CD4-positive, CD25-positive, alpha-beta regulatory T cell (primary cell): Measurements from ENCODE around the gene C1S. TPM values are rescaled to one million over a fixed set of nuclear protein-coding genes. Genes with fewer than 3 reads are reported as not detected.
"Not testable (repeated sequence)": the region's sequence is repeated elsewhere in the genome, so short reads cannot be mapped to it uniquely, and the experiment has no call there.

Experiments
- ATAC-seq, 2 donors: fragments of 150-1000 bp; cut with Tn5 transposase; one replicate each; pipeline ENCODE4 v1.10.0; 2021; ENCODE audit warnings: low read depth in 2 of 2, moderate number of reproducible peaks in 2 of 2, moderate library complexity in 1 of 2
- DNase-seq, 3 donors: peaks; one replicate each; pipeline versions ENCODE4 v3.0.0 to v3.0.0-alpha.2; 2012 to 2022; ENCODE audit warnings: mixed read lengths in 1 of 3
- H3K27ac ChIP-seq: one replicate; pipeline ENCODE4 v1.7.0; 2013; ENCODE audit warnings: mild to moderate bottlenecking, low read length; ENCODE audit not compliant: insufficient read depth, poor library complexity, severe bottlenecking
- H3K27me3 ChIP-seq: one replicate; pipeline ENCODE4 v1.7.0; 2013; ENCODE audit warnings: low read length; ENCODE audit not compliant: control insufficient read depth, insufficient read depth
- H3K36me3 ChIP-seq: one replicate; pipeline ENCODE4 v1.7.0; 2013; ENCODE audit warnings: mild to moderate bottlenecking, low read length, moderate library complexity; ENCODE audit not compliant: control insufficient read depth, insufficient read depth
- H3K4me1 ChIP-seq: 2 replicates; pipeline ENCODE4 v1.7.0; 2013; ENCODE audit warnings: mild to moderate bottlenecking, low read length; ENCODE audit not compliant: insufficient read depth, control insufficient read depth, poor library complexity, severe bottlenecking
- H3K4me3 ChIP-seq: one replicate; pipeline ENCODE4 v1.7.0; 2013; ENCODE audit warnings: low read depth, mild to moderate bottlenecking, low read length, moderate library complexity
- H3K9me3 ChIP-seq, 2 experiments: 1 replicate in 1 of 2; 2 replicates in 1 of 2; pipeline ENCODE4 v1.7.0; 2013; ENCODE audit warnings: low read length in 2 of 2, mild to moderate bottlenecking in 1 of 2, moderate library complexity in 1 of 2; ENCODE audit not compliant: control insufficient read depth in 2 of 2
- H3K27ac Mint-ChIP-seq, 3 donors: one replicate each; pipeline ENCODE4 v1.8.0; 2020 to 2022; ENCODE audit warnings: mild to moderate bottlenecking in 3 of 3, mixed read lengths in 3 of 3, moderate library complexity in 2 of 3
- H3K27me3 Mint-ChIP-seq: one replicate; pipeline ENCODE4 v1.8.0; 2022; ENCODE audit warnings: mild to moderate bottlenecking, mixed read lengths
- H3K36me3 Mint-ChIP-seq: one replicate; pipeline ENCODE4 v1.8.0; 2020; ENCODE audit warnings: mixed read lengths
- H3K4me1 Mint-ChIP-seq, 4 donors: one replicate each; pipeline ENCODE4 v1.8.0; 2020 to 2022; ENCODE audit warnings: mixed read lengths in 4 of 4, mild to moderate bottlenecking in 1 of 4
- H3K4me3 Mint-ChIP-seq, 4 donors: one replicate each; pipeline ENCODE4 v1.8.0; 2020 to 2022; ENCODE audit warnings: mild to moderate bottlenecking in 4 of 4, mixed read lengths in 4 of 4, moderate library complexity in 3 of 4
- H3K9me3 Mint-ChIP-seq, 7 donors: one replicate each; pipeline ENCODE4 v1.8.0; 2020 to 2022; ENCODE audit warnings: mixed read lengths in 7 of 7, mild to moderate bottlenecking in 3 of 7, moderate library complexity in 2 of 7
- polyA plus RNA-seq, 4 donors: library from polyadenylated mRNA; unstranded; fragments of 300-500 nt; fragmentation: Illumina TruSeq; gene quantifications; one replicate each; pipeline ENCODE4 v1.2.3, GENCODE V29; 2021
- total RNA-seq: library from RNA; stranded (reverse); gene quantifications from one replicate; pipeline ENCODE4 v1.2.3, GENCODE V29; 2022

The C1S gene
- total and polyA plus RNA-seq, 5 donors from 2014 or later, result 5.7 TPM; not detected in 4

DNA sequence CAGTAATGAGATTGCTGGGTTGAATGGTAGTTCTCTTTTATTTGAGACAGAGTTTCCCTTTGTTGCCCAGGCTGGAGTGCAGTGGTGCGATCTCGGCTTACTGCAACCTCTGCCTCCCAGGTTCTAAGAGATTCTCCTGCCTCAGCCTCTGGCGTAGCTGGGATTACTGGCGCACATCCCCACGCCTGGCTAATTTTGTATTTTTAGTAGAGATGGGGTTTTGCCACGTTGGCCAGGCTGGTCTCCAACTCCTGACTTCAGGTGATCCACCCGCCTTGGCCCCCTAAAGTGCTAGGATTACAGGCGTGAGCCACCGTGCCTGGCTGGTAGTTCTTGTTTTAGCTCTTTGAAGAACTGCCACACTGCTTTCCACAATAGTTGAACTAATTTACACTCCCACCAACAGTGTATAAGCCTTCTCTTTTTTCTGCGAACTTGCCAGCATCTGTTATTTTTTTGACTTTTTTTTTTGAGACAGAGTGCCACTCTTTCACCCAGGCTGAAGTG is 11.0 kb upstream of the C1S start:
- ATAC-seq, H3K27ac ChIP-seq, H3K9me3 ChIP-seq, DNase-seq, H3K4me3 ChIP-seq, H3K27ac Mint-ChIP-seq, H3K4me3 Mint-ChIP-seq, H3K36me3 ChIP-seq, H3K36me3 Mint-ChIP-seq, H3K4me1 ChIP-seq, H3K9me3 Mint-ChIP-seq, H3K27me3 ChIP-seq: not testable (repeated sequence)
- peaks cover 0 to 11% (median 3%) of the 10 kb centered on the region in 4 donors for H3K4me1 Mint-ChIP-seq
- peaks cover 24% of the 10 kb centered on the region for H3K27me3 Mint-ChIP-seq

DNA sequence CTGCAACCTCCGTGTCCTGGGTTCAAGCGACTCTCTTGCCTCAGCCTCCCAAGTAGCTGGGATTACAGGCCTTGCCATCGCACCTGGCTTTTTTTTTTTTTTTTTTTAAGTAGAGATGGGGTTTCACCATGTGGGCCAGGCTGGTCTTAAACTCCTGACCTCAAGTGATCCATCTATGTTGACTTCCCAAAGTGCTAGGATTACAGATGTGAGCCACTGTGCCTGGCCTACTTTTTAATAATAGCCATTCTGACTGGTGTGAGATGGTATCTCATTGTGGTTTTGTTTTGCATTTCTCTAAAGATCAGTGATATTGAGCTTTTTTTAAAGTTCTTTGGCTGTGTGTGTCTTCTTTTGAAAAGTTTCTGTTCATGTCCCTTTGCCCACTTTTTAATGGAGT is 10.5 kb upstream of the C1S start:
- H3K36me3 ChIP-seq, DNase-seq, H3K9me3 ChIP-seq, H3K27me3 ChIP-seq, H3K4me1 ChIP-seq, H3K36me3 Mint-ChIP-seq, H3K9me3 Mint-ChIP-seq, ATAC-seq, H3K4me3 Mint-ChIP-seq, H3K4me3 ChIP-seq, H3K27ac ChIP-seq: not testable (repeated sequence)
- Mint-ChIP-seq H3K27me3 (peaks cover 29% of the 10 kb centered on the region), H3K27ac (peak overlapping the region in 1 of 3 donors; percentile 22), H3K4me1 (peaks cover 0 to 11% (median 3%) of the 10 kb centered on the region in 4 donors)

DNA sequence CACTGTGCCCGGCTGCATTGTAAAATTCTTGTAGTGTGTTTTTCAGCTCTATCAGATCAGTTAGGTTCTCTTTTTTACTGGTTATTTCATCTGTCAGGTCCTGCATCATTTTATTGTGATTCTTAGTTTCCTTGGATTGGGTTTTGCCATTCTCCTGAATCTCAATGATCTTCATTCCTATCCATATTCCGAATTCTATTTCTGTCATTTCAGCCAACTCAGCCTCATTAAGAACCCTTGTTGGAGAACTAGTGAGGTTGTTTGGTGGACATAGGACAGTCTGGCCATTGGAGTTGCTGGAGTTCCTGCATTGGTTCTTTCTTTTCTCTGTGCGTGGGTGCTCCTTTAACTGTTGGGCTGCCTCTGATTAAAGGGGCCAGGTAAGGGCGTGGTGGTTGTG is 5.6 kb upstream of the C1S start:
- no peaks in the 10 kb centered on the region for H3K9me3 ChIP-seq
- ATAC-seq, result no peak
- H3K4me1 ChIP-seq, result no peaks in the 10 kb centered on the region
- H3K4me1 Mint-ChIP-seq, result peaks cover 0 to 3% (median 0%) of the 10 kb centered on the region in 4 donors
- peaks cover 0 to 2% (median 0%) of the 10 kb centered on the region in 7 donors for H3K9me3 Mint-ChIP-seq
- DNase-seq, result no peak
- H3K36me3 Mint-ChIP-seq, result no peaks in the 10 kb centered on the region
- H3K27ac Mint-ChIP-seq, result no peak overlapping the region
- no peaks in the 10 kb centered on the region for H3K36me3 ChIP-seq
- no peak overlapping the region for H3K27ac ChIP-seq
- no peak overlapping the region for H3K4me3 Mint-ChIP-seq
- no peak overlapping the region for H3K4me3 ChIP-seq
- H3K27me3 ChIP-seq, result peaks cover 17% of the 10 kb centered on the region
- peaks cover 54% of the 10 kb centered on the region for H3K27me3 Mint-ChIP-seq

DNA sequence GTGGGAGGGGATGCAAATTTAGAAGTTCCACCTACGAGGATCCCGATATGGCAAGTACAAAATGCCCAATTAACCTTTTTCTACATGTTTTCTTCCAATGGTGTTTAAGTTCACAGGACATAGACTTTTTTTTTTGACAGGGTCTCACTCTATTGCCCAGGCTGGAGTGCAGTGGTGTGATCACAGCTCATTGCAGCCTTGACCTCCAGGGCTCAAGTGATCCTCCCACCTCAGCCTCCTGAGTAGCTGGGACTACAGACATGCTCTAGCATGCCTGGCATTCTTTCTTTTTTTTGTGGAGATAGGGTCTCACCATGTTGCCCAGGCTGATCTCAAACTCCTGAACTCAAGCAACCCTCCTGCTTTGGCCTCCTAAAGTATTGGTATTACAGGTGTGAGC is 4.8 kb upstream of the C1S start:
- H3K27ac Mint-ChIP-seq, H3K4me3 Mint-ChIP-seq, DNase-seq, H3K36me3 ChIP-seq, ATAC-seq, H3K36me3 Mint-ChIP-seq, H3K9me3 ChIP-seq, H3K4me1 ChIP-seq, H3K4me3 ChIP-seq, H3K4me1 Mint-ChIP-seq, H3K9me3 Mint-ChIP-seq, H3K27ac ChIP-seq: not testable (repeated sequence)
- peaks cover 60% of the 10 kb centered on the region for H3K27me3 Mint-ChIP-seq
- peaks cover 17% of the 10 kb centered on the region for H3K27me3 ChIP-seq

DNA sequence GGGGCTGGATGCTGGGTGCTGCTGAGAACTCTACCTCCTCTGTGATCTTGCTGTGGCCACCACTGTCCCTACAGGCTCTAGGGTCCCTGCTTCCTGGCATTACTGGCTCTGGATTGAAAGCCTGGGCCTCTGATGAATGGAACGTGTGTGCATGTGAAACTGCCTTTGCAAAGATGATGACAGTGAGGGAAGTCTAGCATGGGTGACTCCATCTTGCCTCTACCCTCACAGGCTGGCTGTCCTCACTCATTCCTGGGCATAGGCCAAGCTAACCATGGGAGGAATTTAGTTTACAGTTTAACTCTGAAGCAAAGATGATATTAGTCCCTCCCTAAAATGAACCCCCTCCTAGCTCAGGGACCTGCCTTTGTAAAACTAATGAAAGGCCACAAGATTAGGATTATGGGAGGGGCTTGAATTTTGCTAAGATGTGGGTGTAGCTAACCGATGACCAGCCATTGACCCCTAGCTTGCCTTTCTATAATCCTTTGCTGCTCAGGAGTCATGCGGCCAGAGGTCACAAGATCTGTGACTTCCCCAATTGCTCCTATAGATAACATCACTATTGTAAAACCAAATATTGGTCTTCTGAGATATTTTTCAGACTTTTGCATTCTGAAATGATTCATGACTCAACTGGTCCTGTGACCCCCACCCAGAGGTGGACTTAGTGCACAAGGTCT is 2.2 kb upstream of the C1S start:
- Mint-ChIP-seq H3K27me3 (peaks cover 52% of the 10 kb centered on the region), H3K36me3 (peaks cover 3% of the 10 kb centered on the region)

DNA sequence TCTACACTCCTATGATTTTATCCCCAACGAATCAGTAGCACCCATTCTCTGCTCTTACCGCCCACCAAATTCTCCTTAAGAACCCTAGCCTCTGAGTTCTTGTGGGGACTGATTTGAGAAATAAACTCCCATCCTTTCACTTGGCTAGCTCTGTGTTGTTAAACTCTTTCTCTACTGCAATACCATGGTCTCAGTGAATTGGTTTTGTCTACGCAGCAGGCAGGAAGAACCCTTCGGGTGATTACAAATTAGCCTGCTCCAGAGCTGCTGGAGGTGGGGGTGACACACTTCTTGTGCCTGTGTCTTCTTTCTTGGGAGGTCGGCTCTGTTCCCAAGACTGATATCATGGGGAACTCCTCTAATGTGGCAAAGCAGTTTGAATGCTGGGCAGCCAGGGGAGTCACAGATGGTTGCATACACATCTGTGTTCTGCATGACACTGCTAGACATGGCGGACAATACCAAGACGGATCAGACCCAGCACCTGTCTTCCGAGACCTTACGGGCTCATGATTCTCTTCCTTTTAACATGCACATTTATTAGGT is 1.6 kb upstream of the C1S start:
- Histone ChIP-seq H3K9me3 (no peaks in the 10 kb centered on the region), H3K36me3 (no peaks in the 10 kb centered on the region), H3K4me1 (no peaks in the 10 kb centered on the region), H3K4me3 (no peak overlapping the region), H3K27ac (no peak overlapping the region), H3K27me3 (peaks cover 13% of the 10 kb centered on the region)
- peaks cover 0 to 2% (median 0%) of the 10 kb centered on the region in 7 donors for H3K9me3 Mint-ChIP-seq
- no peak overlapping the region for H3K27ac Mint-ChIP-seq
- H3K4me1 Mint-ChIP-seq, result peaks cover 0 to 3% (median 0%) of the 10 kb centered on the region in 4 donors
- H3K36me3 Mint-ChIP-seq, result peaks cover 3% of the 10 kb centered on the region
- DNase-seq (no peak), ATAC-seq (no peak)
- peaks cover 49% of the 10 kb centered on the region for H3K27me3 Mint-ChIP-seq
- no peak overlapping the region for H3K4me3 Mint-ChIP-seq

More for the DNA sequence above, 2.2 kb upstream of the C1S start:
- Histone ChIP-seq H3K4me1 (no peaks in the 10 kb centered on the region), H3K9me3 (no peaks in the 10 kb centered on the region), H3K27ac (no peak overlapping the region), H3K27me3 (peaks cover 15% of the 10 kb centered on the region), H3K4me3 (no peak overlapping the region), H3K36me3 (no peaks in the 10 kb centered on the region)
- DNase-seq (no peak), ATAC-seq (no peak)
- peaks cover 0 to 3% (median 0%) of the 10 kb centered on the region in 4 donors for H3K4me1 Mint-ChIP-seq
- H3K27ac Mint-ChIP-seq, result no peak overlapping the region
- peaks cover 0 to 2% (median 0%) of the 10 kb centered on the region in 7 donors for H3K9me3 Mint-ChIP-seq
- no peak overlapping the region for H3K4me3 Mint-ChIP-seq

DNA sequence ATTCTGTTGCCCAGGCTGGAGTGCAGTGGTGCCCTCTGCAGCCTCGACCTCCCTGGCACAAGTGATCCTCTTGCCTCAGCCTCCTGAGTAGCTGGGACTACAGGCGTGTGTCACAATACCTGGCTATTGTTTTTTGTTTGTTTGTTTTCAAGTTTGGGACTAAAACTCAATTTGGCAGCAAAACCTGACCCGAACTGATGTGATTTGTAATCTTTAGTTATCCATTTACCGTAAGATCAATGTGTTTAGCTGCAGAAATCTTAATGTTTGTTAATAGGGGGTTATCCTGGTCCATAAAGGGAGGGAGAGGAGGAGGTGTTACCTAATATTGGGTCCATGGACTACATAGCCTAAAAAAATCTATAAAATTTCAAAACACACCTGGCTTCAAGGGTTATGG is 738 bp upstream of the C1S start:
- H3K27me3 Mint-ChIP-seq, result peaks cover 46% of the 10 kb centered on the region

DNA sequence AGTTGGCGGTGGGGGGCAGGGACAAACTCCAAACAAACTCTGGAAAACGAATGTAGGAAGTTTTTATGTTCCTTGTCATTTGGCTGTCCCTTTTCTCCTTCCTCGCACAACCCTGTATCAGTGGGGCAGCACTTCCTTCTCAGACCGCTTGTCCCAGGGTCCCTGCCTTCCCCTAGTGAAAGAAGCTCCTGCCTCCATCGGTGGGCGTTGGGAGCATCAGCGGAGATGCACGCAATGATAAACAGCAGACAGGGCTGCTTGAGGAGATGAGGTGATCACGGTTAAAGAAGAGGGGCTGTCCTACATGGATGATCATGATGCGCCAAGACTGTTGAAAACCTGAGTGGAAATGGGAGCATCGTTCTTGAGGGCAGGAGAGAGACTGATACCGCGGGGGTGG is 620 bp downstream of the C1S start:
- Mint-ChIP-seq H3K36me3 (peaks cover 3% of the 10 kb centered on the region), H3K27me3 (peaks cover 36% of the 10 kb centered on the region), H3K27ac (peak overlapping the region in 1 of 3 donors; percentile 37), H3K4me3 (no peak overlapping the region), H3K9me3 (peaks cover 0 to 2% (median 0%) of the 10 kb centered on the region in 7 donors), H3K4me1 (no peaks in the 10 kb centered on the region)
- H3K4me3 ChIP-seq, result no peak overlapping the region
- DNase-seq (no peak), ATAC-seq (no peak)
- no peaks in the 10 kb centered on the region for H3K9me3 ChIP-seq
- H3K27me3 ChIP-seq, result peaks cover 13% of the 10 kb centered on the region
- H3K4me1 ChIP-seq, result no peaks in the 10 kb centered on the region
- H3K36me3 ChIP-seq, result no peaks in the 10 kb centered on the region
- H3K27ac ChIP-seq, result no peak overlapping the region

More for the DNA sequence above, 738 bp upstream of the C1S start:
- H3K4me1 Mint-ChIP-seq, result no peaks in the 10 kb centered on the region
- Histone ChIP-seq H3K27ac (no peak overlapping the region), H3K4me3 (no peak overlapping the region), H3K27me3 (peaks cover 13% of the 10 kb centered on the region), H3K36me3 (no peaks in the 10 kb centered on the region), H3K4me1 (no peaks in the 10 kb centered on the region), H3K9me3 (no peaks in the 10 kb centered on the region)
- H3K27ac Mint-ChIP-seq, result no peak overlapping the region
- H3K4me3 Mint-ChIP-seq, result no peak overlapping the region
- ATAC-seq (no peak), DNase-seq (no peak)
- peaks cover 0 to 2% (median 0%) of the 10 kb centered on the region in 7 donors for H3K9me3 Mint-ChIP-seq
- peaks cover 3% of the 10 kb centered on the region for H3K36me3 Mint-ChIP-seq
